WTC11 (cell line): ENCODE results near the gene LRP1. TPM values are rescaled to one million over a fixed set of nuclear protein-coding genes. Genes with fewer than 3 reads are reported as not detected.

Source experiments
- ATAC-seq: fragments of 200-7000 bp; cut with Tn5 transposase; 2 replicates; pipeline ENCODE4 v1.10.0; 2021; ENCODE audit warnings: mild to moderate bottlenecking, moderate library complexity
- CTCF ChIA-PET: fragments of 300-600 bp; sonication (Branson Sonifier 250); formaldehyde crosslinking; loops from one replicate; lab custom pipeline; 2021; ENCODE audit warnings: antibody characterized with exemption; lab: Charles Lee
- POLR2A ChIA-PET: fragments of 350-600 bp; sonication (Branson Sonifier 250); formaldehyde crosslinking; loops from one replicate; lab custom pipeline; 2021; ENCODE audit warnings: antibody characterized with exemption; lab: Charles Lee
- DNase-seq: peaks from one replicate; pipeline ENCODE4 v3.0.0; 2021; ENCODE audit warnings: low spot score
- H3K27ac Mint-ChIP-seq: 2 replicates; pipeline ENCODE4 v1.8.0; 2021; ENCODE audit warnings: mixed read lengths
- H3K27me3 Mint-ChIP-seq: 2 replicates; pipeline ENCODE4 v1.8.0; 2021; ENCODE audit warnings: low read depth, mild to moderate bottlenecking, moderate library complexity, mixed read lengths
- H3K36me3 Mint-ChIP-seq: 2 replicates; pipeline ENCODE4 v1.8.0; 2021; ENCODE audit warnings: mixed read lengths
- H3K4me1 Mint-ChIP-seq: 2 replicates; pipeline ENCODE4 v1.8.0; 2022; ENCODE audit warnings: mixed read lengths
- H3K4me3 Mint-ChIP-seq: 2 replicates; pipeline ENCODE4 v1.8.0; 2021; ENCODE audit warnings: mild to moderate bottlenecking, moderate library complexity, mixed read lengths
- H3K9me3 Mint-ChIP-seq: 2 replicates; pipeline ENCODE4 v1.8.0; 2021; ENCODE audit warnings: mixed read lengths
- AFF4 ChIP-seq: sonication (generic); formaldehyde crosslinking; IDR thresholded peaks from 2 replicates; pipeline ENCODE4 v1.8.1; 2023; ENCODE audit warnings: mild to moderate bottlenecking, missing genetic modification reagents, borderline replicate concordance
- ATF6 ChIP-seq: sonication (generic); formaldehyde crosslinking; IDR thresholded peaks from 2 replicates; pipeline ENCODE4 v1.8.1; 2023; ENCODE audit warnings: mild to moderate bottlenecking, missing genetic modification reagents
- ETV6 ChIP-seq: sonication (generic); formaldehyde crosslinking; IDR thresholded peaks from 2 replicates; pipeline ENCODE4 v1.8.1; 2022; ENCODE audit warnings: mild to moderate bottlenecking, missing genetic modification reagents
- HMGA2 ChIP-seq: fragments of 250-450 bp; sonication (Bioruptor Pico); IDR thresholded peaks from 2 replicates; pipeline ENCODE4 v1.4.0; 2021; ENCODE audit warnings: mild to moderate bottlenecking, moderate library complexity
- HMGXB4 ChIP-seq: sonication (generic); formaldehyde crosslinking; IDR thresholded peaks from 2 replicates; pipeline ENCODE4 v1.8.1; 2023; ENCODE audit warnings: mild to moderate bottlenecking, moderate library complexity, missing genetic modification reagents
- MAX ChIP-seq: sonication (generic); formaldehyde crosslinking; IDR thresholded peaks from 2 replicates; pipeline ENCODE4 v1.8.0; 2022; ENCODE audit warnings: mild to moderate bottlenecking, missing genetic modification reagents
- NFYB ChIP-seq: sonication (generic); formaldehyde crosslinking; conservative IDR thresholded peaks from 2 replicates; pipeline ENCODE4 v1.8.0; 2022; ENCODE audit warnings: low read depth, missing genetic modification reagents
- NR1H2 ChIP-seq: sonication (generic); formaldehyde crosslinking; IDR thresholded peaks from 2 replicates; pipeline ENCODE4 v1.9.0; 2021; ENCODE audit warnings: mild to moderate bottlenecking, moderate library complexity, missing genetic modification reagents
- PRRX2 ChIP-seq: fragments of 250-450 bp; sonication (Bioruptor Pico); IDR thresholded peaks from 2 replicates; pipeline ENCODE4 v1.8.0; 2021; ENCODE audit warnings: mild to moderate bottlenecking
- TEAD1 ChIP-seq: sonication (generic); formaldehyde crosslinking; IDR thresholded peaks from 2 replicates; pipeline ENCODE4 v1.8.0; 2022; ENCODE audit warnings: mild to moderate bottlenecking, missing genetic modification reagents
- TP53 ChIP-seq: sonication (generic); formaldehyde crosslinking; IDR thresholded peaks from 2 replicates; pipeline ENCODE4 v1.8.1; 2023; ENCODE audit warnings: mild to moderate bottlenecking, missing genetic modification reagents
- USF1 ChIP-seq: sonication (generic); formaldehyde crosslinking; IDR thresholded peaks from 2 replicates; pipeline ENCODE4 v1.8.0; 2022; ENCODE audit warnings: mild to moderate bottlenecking, missing genetic modification reagents
- ZBTB43 ChIP-seq: sonication (generic); formaldehyde crosslinking; IDR thresholded peaks from 2 replicates; pipeline ENCODE4 v1.8.1; 2023; ENCODE audit warnings: mild to moderate bottlenecking, missing genetic modification reagents
- ZNF121 ChIP-seq: sonication (generic); formaldehyde crosslinking; IDR thresholded peaks from 2 replicates; pipeline ENCODE4 v1.8.0; 2023; ENCODE audit warnings: missing genetic modification reagents
- ZNF138 ChIP-seq: sonication (generic); formaldehyde crosslinking; conservative IDR thresholded peaks from 2 replicates; pipeline ENCODE4 v1.8.1; 2022; ENCODE audit warnings: mild to moderate bottlenecking, moderate library complexity, missing genetic modification reagents
- ZNF263 ChIP-seq: sonication (generic); formaldehyde crosslinking; IDR thresholded peaks from 2 replicates; pipeline ENCODE4 v1.8.1; 2022; ENCODE audit warnings: low read depth, mild to moderate bottlenecking, moderate library complexity, missing genetic modification reagents
- ZNF532 ChIP-seq: fragments of 250-450 bp; sonication (Bioruptor Pico); IDR thresholded peaks from 2 replicates; pipeline ENCODE4 v1.9.0; 2021; ENCODE audit warnings: mild to moderate bottlenecking, borderline replicate concordance
- total RNA-seq: library from RNA; stranded (reverse); gene quantifications from 3 replicates; pipeline ENCODE4 v1.2.3, GENCODE V29; 2021

The LRP1 gene
- total RNA-seq, 1 experiment from 2014 or later = 120 TPM

- ATAC-seq = no peak
- CTCF ChIA-PET = interaction anchor here (1.0 to 8.7 kb wide), 6 partner anchors 16 to 157 kb away, joined by 3 to 219 read pairs (median 6); partner anchors contain the start of genes SHMT2 and STAT6
- Mint-ChIP-seq H3K9me3 (no peaks in the 10 kb centered on the region), H3K27ac (peak overlapping the region; percentile 97), H3K4me1 (peaks cover 29% of the 10 kb centered on the region), H3K27me3 (no peaks in the 10 kb centered on the region; the same call in 1 of the 2 replicates), H3K36me3 (peaks cover 3% of the 10 kb centered on the region; the same call in 1 of the 2 replicates), H3K4me3 (peak overlapping the region; percentile 84)
- 0 out of 2 replicates have a peak, but pooled peaks have one; percentile 10 for TF ChIP-seq USF1
- 0 out of 2 replicates have a peak, but pooled peaks have one; percentile 17 for TF ChIP-seq ETV6
- TF ChIP-seq HMGXB4 (CRISPR knock-in tag) = no peak
- no peak for TF ChIP-seq NFYB (CRISPR knock-in tag)
- no peak for TF ChIP-seq TP53 (CRISPR knock-in tag)
- peak; percentile 79 for TF ChIP-seq MAX
- TF ChIP-seq, all 79 proteins: peak for 3
- no peak for DNase-seq
- POLR2A ChIA-PET = interaction anchor here (0.9 to 4.7 kb wide), 5 partner anchors 7 to 42 kb away, joined by 3 to 65 read pairs (median 4); partner anchors contain the start of genes LRP1, NEMP1 and STAT6
Measured at GRCh38 chr12:57085999-57086492, 42.2 kb upstream of the LRP1 start.

- ChIA-PET CTCF (interaction anchor here (0.6 to 8.7 kb wide), 17 partner anchors 8 to 401 kb away, joined by 3 to 219 read pairs (median 4); partner anchors contain the start of genes INHBE, LRP1, NEMP1 and SHMT2), POLR2A (interaction anchor here (0.6 to 4.7 kb wide), 6 partner anchors 7 to 43 kb away, joined by 3 to 65 read pairs (median 4); partner anchors contain the start of genes LRP1, NEMP1 and STAT6)
- H3K36me3 Mint-ChIP-seq = peaks cover 5% of the 10 kb centered on the region; the same call in 1 of the 2 replicates
- DNase-seq (peak; percentile 80), ATAC-seq (peak; percentile 28)
- H3K9me3 Mint-ChIP-seq = no peaks in the 10 kb centered on the region
- peak overlapping the region; percentile 97 for H3K27ac Mint-ChIP-seq
- peak overlapping the region; percentile 84 for H3K4me3 Mint-ChIP-seq
- peaks cover 30% of the 10 kb centered on the region for H3K4me1 Mint-ChIP-seq
- H3K27me3 Mint-ChIP-seq = no peaks in the 10 kb centered on the region; the same call in 1 of the 2 replicates
- no peak for TF ChIP-seq NR1H2 (CRISPR knock-in tag)
- no peak for TF ChIP-seq PRRX2 (CRISPR knock-in tag)
- no peak for TF ChIP-seq ZNF532 (CRISPR knock-in tag)
- no peak for TF ChIP-seq TEAD1
- TF ChIP-seq ZBTB43 (CRISPR knock-in tag) = no peak
- no peak for TF ChIP-seq ATF6
- 0 out of 2 replicates have a peak, but pooled peaks have one; percentile 11 for TF ChIP-seq HMGA2
- TF ChIP-seq AFF4 (CRISPR knock-in tag) = no peak
- TF ChIP-seq ZNF263 = no peak
- TF ChIP-seq ZNF121 (CRISPR knock-in tag) = no peak
- TF ChIP-seq NFYB (CRISPR knock-in tag) = no peak
- no peak for TF ChIP-seq ZNF138 (CRISPR knock-in tag)
Measured at GRCh38 chr12:57086493-57087009, 41.7 kb upstream of the LRP1 start.
